Fibroblast of villous mesenchyme (primary cell): ENCODE data around the gene PLEKHJ1. TPM values are rescaled to one million over a fixed set of nuclear protein-coding genes. Genes with fewer than 3 reads are reported as not detected.

Experiments
- DNase-seq: peaks from one replicate; pipeline ENCODE4 v3.0.0-alpha.2; 2010; ENCODE audit warnings: low read depth
- H3K4me3 ChIP-seq: 2 replicates; pipeline ENCODE4 v1.5.1; 2011; ENCODE audit warnings: low read depth, mild to moderate bottlenecking, low read length
- CTCF ChIP-seq: IDR thresholded peaks from 2 replicates; pipeline ENCODE4 v1.5.1; 2012; ENCODE audit warnings: low read depth, mild to moderate bottlenecking, low read length; ENCODE audit not compliant: insufficient read depth
- total RNA-seq: library from RNA; depleted of rRNA; stranded (reverse); fragments of >200 nt; gene quantifications from 2 replicates; pipeline ENCODE4 v1.2.3, GENCODE V29; 2012

The PLEKHJ1 gene
- total RNA-seq, 1 donor = 43.6 TPM

- DNase-seq = no peak
- H3K4me3 ChIP-seq = no peak overlapping the region
- no peak for TF ChIP-seq CTCF
These were observed 36.1 kb downstream of the PLEKHJ1 start for GRCh38 chr19:2199861-2200623.

- no peak overlapping the region for H3K4me3 ChIP-seq
- TF ChIP-seq CTCF = peak; percentile 34
- DNase-seq = no peak
These were observed 36.9 kb downstream of the PLEKHJ1 start for GRCh38 chr19:2199215-2199614.

GRCh38 chr19:2198317-2198716 lies 37.8 kb downstream of the PLEKHJ1 start:
- TF ChIP-seq CTCF = no peak
- H3K4me3 ChIP-seq = no peak overlapping the region
- DNase-seq = no peak

GRCh38 chr19:2197270-2197669 lies 38.9 kb downstream of the PLEKHJ1 start:
- no peak overlapping the region for H3K4me3 ChIP-seq
- TF ChIP-seq CTCF = no peak
- no peak for DNase-seq

GRCh38 chr19:2195914-2196313 lies 40.2 kb downstream of the PLEKHJ1 start:
- TF ChIP-seq CTCF = no peak
- no peak for DNase-seq
- H3K4me3 ChIP-seq = no peak overlapping the region

- TF ChIP-seq CTCF = no peak
- DNase-seq = no peak
- no peak overlapping the region for H3K4me3 ChIP-seq
These were observed 40.8 kb downstream of the PLEKHJ1 start for GRCh38 chr19:2195361-2195760.
